H9 (cell line): ENCODE results near the gene KLHL7. TPM values are rescaled to one million over a fixed set of nuclear protein-coding genes. Genes with fewer than 3 reads are reported as not detected.

Experiments used
- DNase-seq: peaks from one replicate; pipeline ENCODE4 v3.0.0-alpha.2; 2017
- H2AFZ ChIP-seq: one replicate; pipeline ENCODE4 v1.6.1; 2013; ENCODE audit warnings: mild to moderate bottlenecking, low read length, control low read depth, moderate library complexity
- H2AK5ac ChIP-seq: 2 replicates; pipeline ENCODE4 v1.6.1; 2013; ENCODE audit warnings: low read length, control low read depth, mixed read lengths; ENCODE audit not compliant: insufficient read length
- H2BK120ac ChIP-seq: one replicate; pipeline ENCODE4 v1.6.1; 2013; ENCODE audit warnings: low read depth, mild to moderate bottlenecking, low read length, control low read depth, inconsistent platforms; ENCODE audit not compliant: poor library complexity, severe bottlenecking
- H2BK12ac ChIP-seq: 2 replicates; pipeline ENCODE4 v1.6.1; 2013; ENCODE audit warnings: low read length, control low read depth, mixed read lengths, low read depth; ENCODE audit not compliant: insufficient read length
- H2BK15ac ChIP-seq: 2 replicates; pipeline ENCODE4 v1.6.1; 2013; ENCODE audit warnings: low read depth, low read length, control low read depth
- H2BK20ac ChIP-seq: one replicate; pipeline ENCODE4 v1.6.1; 2013; ENCODE audit warnings: low read depth, mild to moderate bottlenecking, low read length, control low read depth, inconsistent platforms; ENCODE audit not compliant: poor library complexity, severe bottlenecking
- H2BK5ac ChIP-seq: 2 replicates; pipeline ENCODE4 v1.6.1; 2013; ENCODE audit warnings: low read length, control low read depth, mixed read lengths; ENCODE audit not compliant: insufficient read length
- H3K14ac ChIP-seq: 2 replicates; pipeline ENCODE4 v1.6.1; 2013; ENCODE audit warnings: low read length, control low read depth; ENCODE audit not compliant: insufficient read depth
- H3K18ac ChIP-seq: 2 replicates; pipeline ENCODE4 v1.6.1; 2013; ENCODE audit warnings: low read depth, mild to moderate bottlenecking, mixed read lengths, low read length, control low read depth; ENCODE audit not compliant: insufficient read length
- H3K23ac ChIP-seq: 2 replicates; pipeline ENCODE4 v1.6.1; 2013; ENCODE audit warnings: low read length, control low read depth, mixed read lengths, low read depth; ENCODE audit not compliant: insufficient read length
- H3K23me2 ChIP-seq: 2 replicates; pipeline ENCODE4 v1.6.1; 2013; ENCODE audit warnings: low read depth, mild to moderate bottlenecking, mixed read lengths, low read length, control low read depth; ENCODE audit not compliant: insufficient read length, poor library complexity, severe bottlenecking
- H3K27ac ChIP-seq: 2 replicates; pipeline ENCODE4 v1.5.1; 2013; ENCODE audit warnings: low read length, control low read depth, mixed read lengths, low read depth; ENCODE audit not compliant: insufficient read length
- H3K27me3 ChIP-seq: 2 replicates; pipeline ENCODE4 v1.6.1; 2013; ENCODE audit warnings: low read length, control low read depth, inconsistent platforms; ENCODE audit not compliant: insufficient read depth
- H3K4ac ChIP-seq: 2 replicates; pipeline ENCODE4 v1.6.1; 2013; ENCODE audit warnings: low read depth, mild to moderate bottlenecking, control low read depth, inconsistent platforms, low read length, moderate library complexity
- H3K4me1 ChIP-seq: 2 replicates; pipeline ENCODE4 v1.6.1; 2013; ENCODE audit warnings: low read length, control low read depth, inconsistent platforms; ENCODE audit not compliant: insufficient read depth
- H3K4me2 ChIP-seq: 2 replicates; pipeline ENCODE4 v1.6.1; 2013; ENCODE audit warnings: low read length, control low read depth, mixed read lengths; ENCODE audit not compliant: insufficient read length, insufficient read depth
- H3K56ac ChIP-seq: 2 replicates; pipeline ENCODE4 v1.6.1; 2013; ENCODE audit warnings: low read depth, mild to moderate bottlenecking, mixed read lengths, low read length, control low read depth; ENCODE audit not compliant: insufficient read length
- H3K79me1 ChIP-seq: 2 replicates; pipeline ENCODE4 v1.6.1; 2013; ENCODE audit warnings: low read depth, mild to moderate bottlenecking, moderate library complexity, low read length, control low read depth, inconsistent platforms; ENCODE audit not compliant: insufficient read depth, poor library complexity, severe bottlenecking
- H3K79me2 ChIP-seq: 2 replicates; pipeline ENCODE4 v1.6.1; 2013; ENCODE audit warnings: low read length, control low read depth, inconsistent platforms; ENCODE audit not compliant: insufficient read depth
- H3K9ac ChIP-seq: 2 replicates; pipeline ENCODE4 v1.6.1; 2013; ENCODE audit warnings: low read length, control low read depth, mixed read lengths; ENCODE audit not compliant: insufficient read length; ENCODE audit errors: extremely low read depth
- H3K9me3 ChIP-seq: one replicate; pipeline ENCODE4 v1.6.1; 2013; ENCODE audit warnings: low read depth, low read length, inconsistent platforms; ENCODE audit not compliant: control insufficient read depth
- H3T11ph ChIP-seq: one replicate; pipeline ENCODE4 v1.6.1; 2013; ENCODE audit warnings: mild to moderate bottlenecking, low read length, control low read depth, inconsistent platforms
- H4K20me1 ChIP-seq: one replicate; pipeline ENCODE4 v1.6.1; 2013; ENCODE audit not compliant: control insufficient read depth, insufficient read length, insufficient read depth
- H4K5ac ChIP-seq: 2 replicates; pipeline ENCODE4 v1.6.1; 2013; ENCODE audit warnings: low read depth, mild to moderate bottlenecking, mixed read lengths, low read length, control low read depth; ENCODE audit not compliant: insufficient read length
- H4K8ac ChIP-seq: replicated peaks from 2 replicates; pipeline ENCODE4 v1.6.1; 2013; ENCODE audit warnings: low read length, control low read depth, mixed read lengths, low read depth; ENCODE audit not compliant: insufficient read length
- H4K91ac ChIP-seq: 2 replicates; pipeline ENCODE4 v1.6.1; 2013; ENCODE audit warnings: low read depth, mild to moderate bottlenecking, moderate library complexity, mixed read lengths, low read length, control low read depth; ENCODE audit not compliant: insufficient read length
- H3K27ac Mint-ChIP-seq, 3 experiments: 2 replicates in 2 of 3; 3 replicates in 1 of 3; pipeline ENCODE4 v1.8.0; 2020 to 2021; ENCODE audit warnings: mixed read lengths in 3 of 3, mild to moderate bottlenecking in 1 of 3, moderate library complexity in 1 of 3
- H3K27me3 Mint-ChIP-seq: 2 replicates; pipeline ENCODE4 v1.8.0; 2021; ENCODE audit warnings: low read depth, mild to moderate bottlenecking, moderate library complexity, mixed read lengths
- H3K36me3 Mint-ChIP-seq, 3 experiments: 2 replicates in 2 of 3; 3 replicates in 1 of 3; pipeline ENCODE4 v1.8.0; 2020 to 2021; ENCODE audit warnings: low read depth in 3 of 3, mixed read lengths in 3 of 3; ENCODE audit not compliant: insufficient read depth in 1 of 3
- H3K4me1 Mint-ChIP-seq, 2 experiments: 2 replicates each; pipeline ENCODE4 v1.8.0; 2020; ENCODE audit warnings: mixed read lengths in 2 of 2
- H3K4me3 Mint-ChIP-seq, 2 experiments: 2 replicates in 1 of 2; 3 replicates in 1 of 2; pipeline ENCODE4 v1.8.0; 2020 to 2021; ENCODE audit warnings: mild to moderate bottlenecking in 2 of 2, mixed read lengths in 2 of 2, moderate library complexity in 1 of 2
- H3K9me3 Mint-ChIP-seq, 2 experiments: 2 replicates in 1 of 2; 3 replicates in 1 of 2; pipeline ENCODE4 v1.8.0; 2020; ENCODE audit warnings: mild to moderate bottlenecking in 2 of 2, mixed read lengths in 2 of 2, moderate library complexity in 1 of 2
- CTCF ChIP-seq: fragments of 200-600 bp; sonication (generic); conservative IDR thresholded peaks from 3 replicates; pipeline ENCODE4 v1.8.0; 2021; ENCODE audit warnings: antibody characterized with exemption, mild to moderate bottlenecking
- WGBS: extraction: QIAGEN DNeasy Blood & Tissue Kit; methylation state at CpG from one replicate; pipeline ENCODE4 v1.1.7; 2013; ENCODE audit warnings: missing lambda C conversion rate, low lambda C conversion rate, mixed read lengths; ENCODE audit not compliant: insufficient read length; ENCODE audit errors: extremely low coverage; 5-methylcytosine and 5-hydroxymethylcytosine counted together
- total RNA-seq: library from RNA; stranded (reverse); gene quantifications from 2 replicates; pipeline ENCODE4 v1.2.1, GENCODE V29; 2021

The KLHL7 gene
- total RNA-seq, 1 experiment from 2014 or later, result 56.7 TPM

- Histone ChIP-seq H2BK12ac (no peak overlapping the region), H2BK120ac (no peak overlapping the region), H3K4ac (no peak overlapping the region), H3K9me3 (no peaks in the 10 kb centered on the region), H3K79me1 (peaks cover 3% of the 10 kb centered on the region), H3K18ac (no peak overlapping the region), H3K4me1 (no peaks in the 10 kb centered on the region; the same call in 1 of the 2 replicates), H2AFZ (no peak overlapping the region), H3K27ac (no peak overlapping the region), H3K79me2 (peaks cover 7% of the 10 kb centered on the region; the same call in 1 of the 2 replicates), H2BK20ac (no peak overlapping the region), H3K23ac (no peak overlapping the region), H3K14ac (no peak overlapping the region), H3K9ac (no peak overlapping the region), H2BK5ac (no peak overlapping the region), H2AK5ac (no peak overlapping the region), H3K4me2 (no peak overlapping the region), H3K23me2 (no peaks in the 10 kb centered on the region), H3T11ph (no peak overlapping the region), H4K5ac (no peak overlapping the region), H3K56ac (no peak overlapping the region), H2BK15ac (no peak overlapping the region), H4K8ac (no peak overlapping the region), H3K27me3 (no peaks in the 10 kb centered on the region), H4K91ac (no peak overlapping the region), H4K20me1 (no peaks in the 10 kb centered on the region)
- H3K27me3 Mint-ChIP-seq, result no peaks in the 10 kb centered on the region
- H3K36me3 Mint-ChIP-seq, result peaks cover 19 to 56% (median 50%) of the 10 kb centered on the region in 3 experiments; a peak in 6 of 7 replicates
- WGBS, result no CpG with 5 or more reads among the region's 1 CpG
- no peak for DNase-seq
- H3K4me3 Mint-ChIP-seq, result no peak overlapping the region
- no peak overlapping the region for H3K27ac Mint-ChIP-seq
- H3K9me3 Mint-ChIP-seq, result no peaks in the 10 kb centered on the region; a peak in 1 of 5 replicates
- no peak for TF ChIP-seq CTCF
- H3K4me1 Mint-ChIP-seq, result peaks cover 15 to 19% of the 10 kb centered on the region in 2 experiments
Measured at GRCh38 chr7:23185980-23186379, 80.4 kb downstream of the KLHL7 start.
